GM23338 (cell line): ENCODE measurements around the gene OR1J1.

ENCODE experiments used
- POLR2AphosphoS5 ChIP-seq: IDR thresholded peaks from 2 replicates; pipeline ENCODE4 v1.6.1; 2016; ENCODE audit warnings: antibody characterized with exemption, low read depth
- TF ChIP-seq, protein P1 (sequence below), 2 experiments: fragments of 200-600 bp in 1 of 2; sonication (generic) in 1 of 2; conservative IDR thresholded peaks; 2 replicates each; pipeline versions ENCODE4 v1.5.1 to v1.6.1; 2016 to 2017; ENCODE audit warnings: antibody characterized with exemption in 2 of 2, low read depth in 2 of 2, mild to moderate bottlenecking in 2 of 2, moderate library complexity in 1 of 2
- TF ChIP-seq, protein P2 (sequence below): IDR thresholded peaks from one replicate; pipeline ENCODE4 v1.6.1; 2018; ENCODE audit warnings: antibody characterized with exemption; ENCODE audit not compliant: unreplicated experiment

DNA sequence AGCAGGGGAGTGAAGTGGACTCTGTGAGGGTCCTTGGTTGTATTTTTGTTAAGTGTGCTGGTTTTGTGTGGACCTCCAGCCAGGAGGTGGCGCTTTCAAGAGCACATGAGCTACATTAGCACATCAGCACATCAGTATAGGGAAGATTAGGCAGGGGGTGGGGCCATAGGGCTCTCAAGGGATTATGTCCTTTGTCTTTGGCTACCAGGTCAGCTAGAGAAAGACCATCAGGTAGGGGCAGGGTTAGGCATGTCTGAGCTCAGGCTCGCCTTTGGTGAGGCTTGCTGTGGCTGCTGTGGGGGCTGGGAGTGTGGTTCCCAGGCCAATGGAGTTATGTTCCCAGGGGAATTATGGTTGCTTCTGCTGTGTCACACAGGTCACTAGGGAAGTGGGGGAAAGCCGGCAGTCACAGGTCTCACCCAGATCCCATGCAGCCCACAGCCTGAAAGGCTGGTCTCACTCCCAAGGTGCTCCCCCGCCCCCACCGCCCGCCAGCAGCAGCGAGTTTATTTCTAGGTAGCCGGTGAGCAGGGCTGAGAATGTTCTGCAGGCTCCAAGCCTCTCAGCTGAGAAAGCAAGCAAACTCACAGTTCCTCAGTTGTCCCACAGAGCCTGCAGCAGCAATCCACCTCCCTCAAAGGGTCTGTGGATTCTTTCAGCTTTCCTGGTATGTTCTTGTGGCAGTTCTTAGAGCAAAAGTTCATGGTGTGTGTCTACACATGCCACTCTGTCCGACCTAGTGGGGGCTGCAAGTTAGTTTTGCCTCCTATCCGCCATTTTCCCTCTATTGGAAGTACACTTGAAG lies 13.7 kb downstream of the OR1J1 start:
- TF ChIP-seq, protein P1, sequence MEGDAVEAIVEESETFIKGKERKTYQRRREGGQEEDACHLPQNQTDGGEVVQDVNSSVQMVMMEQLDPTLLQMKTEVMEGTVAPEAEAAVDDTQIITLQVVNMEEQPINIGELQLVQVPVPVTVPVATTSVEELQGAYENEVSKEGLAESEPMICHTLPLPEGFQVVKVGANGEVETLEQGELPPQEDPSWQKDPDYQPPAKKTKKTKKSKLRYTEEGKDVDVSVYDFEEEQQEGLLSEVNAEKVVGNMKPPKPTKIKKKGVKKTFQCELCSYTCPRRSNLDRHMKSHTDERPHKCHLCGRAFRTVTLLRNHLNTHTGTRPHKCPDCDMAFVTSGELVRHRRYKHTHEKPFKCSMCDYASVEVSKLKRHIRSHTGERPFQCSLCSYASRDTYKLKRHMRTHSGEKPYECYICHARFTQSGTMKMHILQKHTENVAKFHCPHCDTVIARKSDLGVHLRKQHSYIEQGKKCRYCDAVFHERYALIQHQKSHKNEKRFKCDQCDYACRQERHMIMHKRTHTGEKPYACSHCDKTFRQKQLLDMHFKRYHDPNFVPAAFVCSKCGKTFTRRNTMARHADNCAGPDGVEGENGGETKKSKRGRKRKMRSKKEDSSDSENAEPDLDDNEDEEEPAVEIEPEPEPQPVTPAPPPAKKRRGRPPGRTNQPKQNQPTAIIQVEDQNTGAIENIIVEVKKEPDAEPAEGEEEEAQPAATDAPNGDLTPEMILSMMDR (conservative IDR thresholded peaks at IDR 0.05; ENCODE audit: low read depth in 2 of 2) = peak; percentile 69 to 71
- TF ChIP-seq, protein P2, sequence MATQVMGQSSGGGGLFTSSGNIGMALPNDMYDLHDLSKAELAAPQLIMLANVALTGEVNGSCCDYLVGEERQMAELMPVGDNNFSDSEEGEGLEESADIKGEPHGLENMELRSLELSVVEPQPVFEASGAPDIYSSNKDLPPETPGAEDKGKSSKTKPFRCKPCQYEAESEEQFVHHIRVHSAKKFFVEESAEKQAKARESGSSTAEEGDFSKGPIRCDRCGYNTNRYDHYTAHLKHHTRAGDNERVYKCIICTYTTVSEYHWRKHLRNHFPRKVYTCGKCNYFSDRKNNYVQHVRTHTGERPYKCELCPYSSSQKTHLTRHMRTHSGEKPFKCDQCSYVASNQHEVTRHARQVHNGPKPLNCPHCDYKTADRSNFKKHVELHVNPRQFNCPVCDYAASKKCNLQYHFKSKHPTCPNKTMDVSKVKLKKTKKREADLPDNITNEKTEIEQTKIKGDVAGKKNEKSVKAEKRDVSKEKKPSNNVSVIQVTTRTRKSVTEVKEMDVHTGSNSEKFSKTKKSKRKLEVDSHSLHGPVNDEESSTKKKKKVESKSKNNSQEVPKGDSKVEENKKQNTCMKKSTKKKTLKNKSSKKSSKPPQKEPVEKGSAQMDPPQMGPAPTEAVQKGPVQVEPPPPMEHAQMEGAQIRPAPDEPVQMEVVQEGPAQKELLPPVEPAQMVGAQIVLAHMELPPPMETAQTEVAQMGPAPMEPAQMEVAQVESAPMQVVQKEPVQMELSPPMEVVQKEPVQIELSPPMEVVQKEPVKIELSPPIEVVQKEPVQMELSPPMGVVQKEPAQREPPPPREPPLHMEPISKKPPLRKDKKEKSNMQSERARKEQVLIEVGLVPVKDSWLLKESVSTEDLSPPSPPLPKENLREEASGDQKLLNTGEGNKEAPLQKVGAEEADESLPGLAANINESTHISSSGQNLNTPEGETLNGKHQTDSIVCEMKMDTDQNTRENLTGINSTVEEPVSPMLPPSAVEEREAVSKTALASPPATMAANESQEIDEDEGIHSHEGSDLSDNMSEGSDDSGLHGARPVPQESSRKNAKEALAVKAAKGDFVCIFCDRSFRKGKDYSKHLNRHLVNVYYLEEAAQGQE = no peak
- TF ChIP-seq POLR2AphosphoS5 = no peak
